IPS-18c (cell line): ENCODE measurements around the gene LHPP.

ENCODE experiments used
- H3K4me3 ChIP-seq: 2 replicates; pipeline ENCODE4 v1.7.0; 2013; ENCODE audit warnings: low read depth, mild to moderate bottlenecking, low read length, moderate library complexity; ENCODE audit not compliant: insufficient read depth
- H3K9me3 ChIP-seq: one replicate; pipeline ENCODE4 v1.6.1; 2013; ENCODE audit warnings: mild to moderate bottlenecking, low read length, moderate library complexity; ENCODE audit not compliant: control insufficient read depth, insufficient read depth

Gene LHPP

DNA sequence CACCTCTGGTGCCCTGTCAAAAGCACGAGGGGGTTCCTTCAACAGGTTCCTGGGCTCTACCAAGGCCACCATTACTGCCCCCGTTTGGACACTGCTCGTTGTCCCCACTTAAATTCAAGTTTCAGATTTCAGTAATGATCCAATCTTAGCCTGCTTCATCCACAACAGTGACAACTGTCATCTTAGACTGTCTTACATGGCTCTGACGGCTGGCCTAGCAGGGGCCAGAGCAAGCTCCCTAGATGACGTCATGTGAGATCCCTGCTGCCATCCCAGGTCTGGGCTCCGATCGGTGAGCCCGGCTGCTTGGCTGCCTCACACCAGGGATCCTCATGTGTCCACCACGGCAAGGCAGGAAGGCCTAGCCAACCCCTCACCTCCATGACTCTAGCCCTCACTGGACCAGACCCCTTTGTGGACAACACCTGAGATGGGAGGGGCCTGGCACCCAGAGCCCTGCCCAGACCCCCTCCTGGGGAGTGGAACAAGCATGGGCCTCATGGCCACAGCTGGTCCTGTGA is 200.1 kb downstream of the LHPP start:
- Histone ChIP-seq H3K9me3 (no peaks in the 10 kb centered on the region), H3K4me3 (no peak overlapping the region)

DNA sequence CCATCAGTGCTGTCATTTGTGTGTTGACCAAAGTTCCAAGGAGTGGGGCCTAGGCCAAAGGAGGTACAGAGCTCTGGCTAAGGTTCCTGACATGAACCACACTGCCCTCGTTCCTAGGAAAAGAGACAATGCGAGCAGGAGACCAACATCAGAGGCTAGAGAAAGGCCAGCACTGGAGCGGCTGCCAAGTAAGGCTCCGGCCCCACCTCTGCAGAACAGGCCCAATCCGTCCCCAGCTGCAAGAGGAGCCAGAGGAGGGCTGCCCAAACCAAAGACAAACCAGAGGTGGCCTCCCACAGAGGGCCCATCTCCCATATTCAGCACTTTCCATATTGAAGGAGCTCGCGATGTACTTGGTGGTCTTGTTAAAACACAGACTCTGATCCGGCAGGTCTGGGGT is 201.6 kb downstream of the LHPP start:
- no peaks in the 10 kb centered on the region for H3K9me3 ChIP-seq
- H3K4me3 ChIP-seq, result no peak overlapping the region
